ENCODE measurements around the gene BUB1B.

Gene BUB1B

DNA sequence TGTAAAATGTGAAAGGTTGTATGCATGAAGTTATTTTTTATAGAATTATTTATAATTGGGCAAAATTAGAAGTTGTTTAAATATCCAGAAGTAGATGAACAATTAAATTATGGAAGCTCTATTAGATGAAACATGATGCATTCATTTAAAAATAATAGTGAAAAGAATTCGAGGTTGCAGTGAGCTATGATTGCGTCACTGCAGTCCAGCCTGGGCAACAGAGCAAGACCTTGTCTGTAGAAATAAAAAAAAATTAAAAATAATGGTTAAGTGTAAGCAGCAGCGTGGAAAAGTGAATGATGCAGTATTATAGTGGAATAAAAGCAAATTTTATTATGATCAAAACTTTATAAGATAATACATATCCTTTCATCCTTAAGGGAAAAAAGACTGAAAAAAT lies 14.3 kb downstream of the BUB1B start:
- TF ChIP-seq, protein P1, sequence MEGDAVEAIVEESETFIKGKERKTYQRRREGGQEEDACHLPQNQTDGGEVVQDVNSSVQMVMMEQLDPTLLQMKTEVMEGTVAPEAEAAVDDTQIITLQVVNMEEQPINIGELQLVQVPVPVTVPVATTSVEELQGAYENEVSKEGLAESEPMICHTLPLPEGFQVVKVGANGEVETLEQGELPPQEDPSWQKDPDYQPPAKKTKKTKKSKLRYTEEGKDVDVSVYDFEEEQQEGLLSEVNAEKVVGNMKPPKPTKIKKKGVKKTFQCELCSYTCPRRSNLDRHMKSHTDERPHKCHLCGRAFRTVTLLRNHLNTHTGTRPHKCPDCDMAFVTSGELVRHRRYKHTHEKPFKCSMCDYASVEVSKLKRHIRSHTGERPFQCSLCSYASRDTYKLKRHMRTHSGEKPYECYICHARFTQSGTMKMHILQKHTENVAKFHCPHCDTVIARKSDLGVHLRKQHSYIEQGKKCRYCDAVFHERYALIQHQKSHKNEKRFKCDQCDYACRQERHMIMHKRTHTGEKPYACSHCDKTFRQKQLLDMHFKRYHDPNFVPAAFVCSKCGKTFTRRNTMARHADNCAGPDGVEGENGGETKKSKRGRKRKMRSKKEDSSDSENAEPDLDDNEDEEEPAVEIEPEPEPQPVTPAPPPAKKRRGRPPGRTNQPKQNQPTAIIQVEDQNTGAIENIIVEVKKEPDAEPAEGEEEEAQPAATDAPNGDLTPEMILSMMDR (IDR thresholded peaks at IDR 0.05; ENCODE audit: low read depth, low read length) = no peak
- peak in 1 of 2 donors; percentile 9 for DNase-seq (ENCODE audit: low read depth in 2 of 2)
- H3K4me3 ChIP-seq (replicated peaks in 1 of 2; ENCODE audit: low read depth in 2 of 2, low read length in 2 of 2) = no peak overlapping the region

DNA sequence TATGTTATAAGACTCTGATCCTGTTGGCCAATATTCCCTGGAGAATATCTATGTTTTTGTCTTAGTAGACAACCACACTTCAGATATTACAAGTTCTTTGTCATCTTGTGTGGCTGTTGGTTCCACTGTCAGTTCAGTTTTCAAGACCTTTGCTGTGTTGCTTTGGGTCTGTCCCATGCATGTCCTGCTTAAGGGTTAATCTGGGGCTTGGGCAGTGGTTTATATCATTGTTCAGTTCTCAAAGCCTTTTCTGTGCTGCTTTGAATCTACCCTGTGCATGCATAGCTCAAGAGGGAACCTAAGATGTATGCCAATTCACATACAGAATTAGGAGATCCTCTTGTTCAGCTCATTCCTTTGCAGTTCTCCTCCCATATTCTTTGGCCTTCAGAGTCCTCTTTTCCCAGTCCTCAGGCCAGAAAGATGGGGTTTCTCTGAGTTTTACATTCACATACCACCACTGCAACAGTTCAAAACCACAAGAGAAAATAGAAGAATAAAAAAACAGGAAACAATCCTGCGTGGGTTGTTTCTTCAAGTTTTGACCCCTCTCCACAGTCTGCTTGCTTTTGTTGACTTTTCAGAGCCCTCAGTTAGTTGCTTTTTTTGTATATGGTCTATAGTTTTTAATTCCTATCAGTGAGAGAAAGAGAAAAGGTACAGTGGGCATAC lies 21.6 kb downstream of the BUB1B start:
- TF ChIP-seq, protein P1 (IDR thresholded peaks at IDR 0.05; ENCODE audit: low read depth, low read length) = no peak
- H3K4me3 ChIP-seq (replicated peaks in 1 of 2; ENCODE audit: low read depth in 2 of 2, low read length in 2 of 2) = no peak overlapping the region
- no peak for DNase-seq (ENCODE audit: low read depth in 2 of 2)

DNA sequence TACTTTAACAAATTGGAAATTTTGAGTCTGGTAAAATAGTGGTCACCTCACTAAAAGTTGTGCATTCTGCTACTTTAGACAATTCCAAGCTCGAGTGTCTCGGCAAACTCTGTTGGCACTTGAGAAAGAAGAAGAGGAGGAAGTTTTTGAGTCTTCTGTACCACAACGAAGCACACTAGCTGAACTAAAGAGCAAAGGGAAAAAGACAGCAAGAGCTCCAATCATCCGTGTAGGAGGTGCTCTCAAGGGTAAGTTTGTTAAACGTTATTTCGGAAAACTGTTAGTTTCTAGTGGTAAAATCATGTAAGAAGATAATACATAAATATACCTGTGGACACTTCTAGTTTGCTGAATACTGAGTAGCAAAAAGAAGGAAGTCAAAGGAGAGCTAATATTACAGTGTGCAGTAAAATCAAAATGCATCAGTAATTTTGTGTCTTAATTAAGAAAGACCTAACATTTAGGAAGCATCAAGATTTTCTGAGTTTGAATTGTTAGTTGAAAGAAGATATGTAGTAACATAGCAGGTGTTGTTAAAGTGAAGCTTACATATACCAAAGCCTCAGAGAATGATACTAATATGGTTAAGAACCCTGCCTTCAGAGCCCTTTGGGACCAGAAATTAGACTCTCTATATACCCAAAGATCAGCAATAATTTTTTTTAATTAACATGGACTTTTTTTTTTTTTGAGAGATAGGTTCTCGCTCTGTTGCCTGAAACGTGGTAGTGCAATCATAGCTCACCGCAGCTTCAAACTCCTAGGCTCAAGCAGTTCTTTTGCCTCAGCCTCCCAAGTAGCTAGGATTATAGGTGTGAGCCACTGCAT lies 23.0 kb downstream of the BUB1B start:
- H3K4me3 ChIP-seq (replicated peaks in 1 of 2; ENCODE audit: low read depth in 2 of 2, low read length in 2 of 2) = no peak overlapping the region
- DNase-seq (ENCODE audit: low read depth in 2 of 2) = no peak
- TF ChIP-seq, protein P1 (IDR thresholded peaks at IDR 0.05; ENCODE audit: low read depth, low read length) = no peak

DNA sequence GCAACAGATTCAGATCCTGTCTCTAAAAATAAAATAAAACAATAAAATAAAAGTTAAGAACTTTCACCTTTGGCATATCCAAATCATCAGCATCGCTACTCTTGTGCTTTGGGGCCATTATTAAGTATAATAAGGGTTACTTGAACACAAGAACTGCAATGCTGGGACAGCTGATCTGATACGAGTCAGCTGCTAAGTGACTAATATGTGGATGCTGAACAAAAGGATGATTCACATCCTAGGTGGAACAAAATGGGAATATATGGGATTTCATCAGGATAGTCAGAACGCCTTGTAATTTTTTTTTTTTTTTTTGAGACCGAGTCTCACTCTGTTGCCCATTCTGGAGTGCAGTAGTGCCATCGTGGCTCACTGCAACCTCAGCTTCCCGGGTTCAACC lies 29.7 kb downstream of the BUB1B start:
- DNase-seq (ENCODE audit: low read depth in 2 of 2) = peak; percentile 75 to 89
- no peak overlapping the region for H3K4me3 ChIP-seq (replicated peaks in 1 of 2; ENCODE audit: low read depth in 2 of 2, low read length in 2 of 2)
- TF ChIP-seq, protein P1 (IDR thresholded peaks at IDR 0.05; ENCODE audit: low read depth, low read length) = no peak

DNA sequence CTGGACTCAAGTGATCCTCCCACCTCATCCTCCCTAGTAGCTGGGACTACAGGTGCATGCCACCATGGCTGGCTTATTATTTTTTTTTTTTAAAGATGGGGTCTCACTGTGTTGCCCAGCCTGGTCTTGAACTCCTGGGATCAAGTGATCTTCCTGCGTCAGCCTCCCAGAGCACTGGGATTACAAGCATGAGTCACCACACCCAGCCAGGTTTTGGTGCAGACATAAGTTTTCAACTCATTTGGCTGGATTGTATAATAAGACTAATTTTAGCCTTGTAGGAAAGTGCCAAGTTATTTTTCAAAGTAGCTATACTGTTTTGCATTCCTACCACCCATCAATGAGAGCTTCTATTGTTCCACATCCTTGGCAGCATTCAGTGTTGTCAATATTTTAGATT lies 32.1 kb downstream of the BUB1B start:
- DNase-seq (ENCODE audit: low read depth in 2 of 2) = peak; percentile 43 to 65
- no peak overlapping the region for H3K4me3 ChIP-seq (replicated peaks in 1 of 2; ENCODE audit: low read depth in 2 of 2, low read length in 2 of 2)
- TF ChIP-seq, protein P1 (IDR thresholded peaks at IDR 0.05; ENCODE audit: low read depth, low read length) = no peak

DNA sequence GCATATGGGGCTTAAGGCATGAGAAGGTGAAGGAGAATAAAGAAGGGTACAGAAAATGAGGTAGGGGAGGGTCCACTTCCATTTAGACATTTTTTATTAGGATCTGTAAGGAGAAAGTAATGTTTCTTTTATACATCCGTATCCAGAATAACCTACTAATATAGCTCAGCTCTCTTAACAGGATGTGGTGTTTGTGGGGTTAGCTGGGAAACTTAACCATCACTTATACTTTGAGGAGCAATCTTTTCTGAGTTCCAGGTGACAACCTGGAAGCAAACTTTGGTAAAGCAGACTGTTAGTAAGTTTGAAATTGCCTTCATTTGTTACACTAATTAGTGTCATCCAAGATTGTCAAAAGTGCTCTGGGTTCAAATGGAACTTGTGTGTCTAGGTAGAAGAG lies 36.6 kb downstream of the BUB1B start:
- H3K4me3 ChIP-seq (replicated peaks in 1 of 2; ENCODE audit: low read depth in 2 of 2, low read length in 2 of 2) = no peak overlapping the region
- DNase-seq (ENCODE audit: low read depth in 2 of 2) = no peak
- TF ChIP-seq, protein P1 (IDR thresholded peaks at IDR 0.05; ENCODE audit: low read depth, low read length) = no peak
